Adrenal gland (tissue), 5 donors: ENCODE results near the gene DOCK4.

Experiments used
- POLR2A ChIP-seq, 2 donors: fragments of 450-650 bp; IDR thresholded peaks; one replicate each; pipeline ENCODE4 v1.6.1; 2017; ENCODE audit warnings: antibody characterized with exemption in 2 of 2, mild to moderate bottlenecking in 2 of 2, moderate library complexity in 1 of 2
- TF ChIP-seq, protein P1 (sequence below), 6 experiments: fragments of 450-650 bp in 4 of 6; fragments of 200-600 bp in 2 of 6; sonication (generic) in 1 of 6; IDR thresholded peaks; 1 replicate in 5 of 6; 2 replicates in 1 of 6; pipeline versions ENCODE4 v1.5.1 to v1.8.0; 2016 to 2021; ENCODE audit warnings: antibody characterized with exemption in 6 of 6, mild to moderate bottlenecking in 2 of 6, moderate library complexity in 1 of 6
- donor health status: DM: no; HTN: no; CAD: no.

DNA sequence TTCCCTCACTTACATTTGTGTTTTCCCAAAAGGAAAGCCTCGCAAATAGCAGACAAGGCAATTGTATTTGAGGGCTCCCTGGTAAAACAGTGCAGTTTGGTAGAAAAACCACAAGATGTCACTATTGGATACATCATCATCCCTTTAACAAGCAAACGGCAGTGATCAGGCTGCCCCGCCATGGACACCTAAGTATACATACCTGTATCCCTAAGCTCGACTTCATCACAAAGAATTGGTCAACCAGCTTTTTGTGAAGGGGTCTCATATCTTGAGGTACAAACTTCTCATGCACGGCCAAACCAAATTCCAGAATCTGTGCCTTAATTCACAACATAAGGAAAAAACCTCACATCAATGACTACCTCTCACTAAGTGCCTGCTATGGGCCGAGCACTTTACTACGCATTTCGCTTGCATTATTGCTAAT, 464.4 kb downstream of the DOCK4 start:
- no peak for TF ChIP-seq POLR2A (IDR thresholded peaks at IDR 0.05)
- TF ChIP-seq, protein P1, sequence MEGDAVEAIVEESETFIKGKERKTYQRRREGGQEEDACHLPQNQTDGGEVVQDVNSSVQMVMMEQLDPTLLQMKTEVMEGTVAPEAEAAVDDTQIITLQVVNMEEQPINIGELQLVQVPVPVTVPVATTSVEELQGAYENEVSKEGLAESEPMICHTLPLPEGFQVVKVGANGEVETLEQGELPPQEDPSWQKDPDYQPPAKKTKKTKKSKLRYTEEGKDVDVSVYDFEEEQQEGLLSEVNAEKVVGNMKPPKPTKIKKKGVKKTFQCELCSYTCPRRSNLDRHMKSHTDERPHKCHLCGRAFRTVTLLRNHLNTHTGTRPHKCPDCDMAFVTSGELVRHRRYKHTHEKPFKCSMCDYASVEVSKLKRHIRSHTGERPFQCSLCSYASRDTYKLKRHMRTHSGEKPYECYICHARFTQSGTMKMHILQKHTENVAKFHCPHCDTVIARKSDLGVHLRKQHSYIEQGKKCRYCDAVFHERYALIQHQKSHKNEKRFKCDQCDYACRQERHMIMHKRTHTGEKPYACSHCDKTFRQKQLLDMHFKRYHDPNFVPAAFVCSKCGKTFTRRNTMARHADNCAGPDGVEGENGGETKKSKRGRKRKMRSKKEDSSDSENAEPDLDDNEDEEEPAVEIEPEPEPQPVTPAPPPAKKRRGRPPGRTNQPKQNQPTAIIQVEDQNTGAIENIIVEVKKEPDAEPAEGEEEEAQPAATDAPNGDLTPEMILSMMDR (IDR thresholded peaks at IDR 0.05): peak; percentile 40 to 71 (median 64)
